ENCODE data around the gene PRR7.

PRR7 gene

GRCh38 chr5:177450667-177451424 lies 4.2 kb downstream of the PRR7 start:
- no peak for DNase-seq (ENCODE audit: low read depth, low spot score)

- no peak for DNase-seq (ENCODE audit: low read depth, low spot score)
These were observed 6.3 kb downstream of the PRR7 start for GRCh38 chr5:177452688-177453638.

GRCh38 chr5:177453852-177454396 lies 7.3 kb downstream of the PRR7 start:
- DNase-seq (ENCODE audit: low read depth, low spot score), result no peak

GRCh38 chr5:177454397-177455035 lies 7.9 kb downstream of the PRR7 start:
- no peak for DNase-seq (ENCODE audit: low read depth, low spot score)

GRCh38 chr5:177455036-177455660 lies 8.5 kb downstream of the PRR7 start:
- no peak for DNase-seq (ENCODE audit: low read depth, low spot score)

GRCh38 chr5:177455661-177456590 lies 9.3 kb downstream of the PRR7 start:
- no peak for DNase-seq (ENCODE audit: low read depth, low spot score)

- DNase-seq (ENCODE audit: low read depth, low spot score), result no peak
These were observed 10.0 kb downstream of the PRR7 start for GRCh38 chr5:177456591-177456964.

GRCh38 chr5:177456976-177457851 lies 10.6 kb downstream of the PRR7 start:
- DNase-seq (ENCODE audit: low read depth, low spot score), result peak; percentile 95

GRCh38 chr5:177457852-177458681 lies 11.5 kb downstream of the PRR7 start:
- DNase-seq (ENCODE audit: low read depth, low spot score), result no peak

GRCh38 chr5:177458912-177459350 lies 12.3 kb downstream of the PRR7 start:
- no peak for DNase-seq (ENCODE audit: low read depth, low spot score)

- no peak for DNase-seq (ENCODE audit: low read depth, low spot score)
These were observed 12.7 kb downstream of the PRR7 start for GRCh38 chr5:177459357-177459756.

GRCh38 chr5:177459819-177460628 lies 13.4 kb downstream of the PRR7 start:
- no peak for DNase-seq (ENCODE audit: low read depth, low spot score)

GRCh38 chr5:177462021-177462670 lies 15.5 kb downstream of the PRR7 start:
- DNase-seq (ENCODE audit: low read depth, low spot score), result no peak

GRCh38 chr5:177465044-177465443 lies 18.4 kb downstream of the PRR7 start:
- DNase-seq (ENCODE audit: low read depth, low spot score), result no peak

- no peak for DNase-seq (ENCODE audit: low read depth, low spot score)
These were observed 20.2 kb downstream of the PRR7 start for GRCh38 chr5:177466861-177467260.

- DNase-seq (ENCODE audit: low read depth, low spot score), result no peak
These were observed 20.8 kb downstream of the PRR7 start for GRCh38 chr5:177467436-177467835.

- DNase-seq (ENCODE audit: low read depth, low spot score), result no peak
These were observed 21.7 kb downstream of the PRR7 start for GRCh38 chr5:177468329-177468684.

Data from iPS DF 19.7 (cell line).